GM21529 (cell line): Measurements from ENCODE around the gene AHRR.

Experiments used
- ATAC-seq: cut with Tn5 transposase; IDR thresholded peaks from one replicate; pipeline ENCODE4 v1.9.1; 2021; ENCODE audit not compliant: unreplicated experiment

The AHRR gene

DNA sequence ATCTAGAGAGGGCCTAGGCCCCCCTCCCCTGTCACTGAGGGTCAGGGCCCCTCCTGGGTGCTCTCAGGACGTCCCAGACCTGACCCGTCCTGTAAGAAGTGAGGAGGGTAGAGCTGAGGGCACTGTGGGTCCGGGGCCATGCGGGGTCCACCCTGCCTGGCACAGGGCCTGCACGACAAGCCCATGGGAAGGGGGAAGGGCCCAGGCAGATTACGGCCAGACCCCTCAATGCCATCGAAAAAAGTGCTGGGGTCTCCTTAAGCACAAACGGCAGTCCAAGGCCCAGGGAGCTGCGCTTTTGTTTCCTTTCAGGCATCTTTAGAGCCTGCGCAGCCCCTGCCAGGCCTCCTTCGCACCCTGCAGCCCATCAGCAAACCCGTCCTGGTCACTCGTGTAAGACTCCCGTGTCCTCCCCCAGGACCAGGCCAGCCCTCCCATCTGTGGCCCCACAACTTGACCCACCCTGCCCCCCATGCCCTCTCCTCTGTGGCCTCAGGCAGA lies 117.0 kb downstream of the AHRR start:
- no peak for ATAC-seq

DNA sequence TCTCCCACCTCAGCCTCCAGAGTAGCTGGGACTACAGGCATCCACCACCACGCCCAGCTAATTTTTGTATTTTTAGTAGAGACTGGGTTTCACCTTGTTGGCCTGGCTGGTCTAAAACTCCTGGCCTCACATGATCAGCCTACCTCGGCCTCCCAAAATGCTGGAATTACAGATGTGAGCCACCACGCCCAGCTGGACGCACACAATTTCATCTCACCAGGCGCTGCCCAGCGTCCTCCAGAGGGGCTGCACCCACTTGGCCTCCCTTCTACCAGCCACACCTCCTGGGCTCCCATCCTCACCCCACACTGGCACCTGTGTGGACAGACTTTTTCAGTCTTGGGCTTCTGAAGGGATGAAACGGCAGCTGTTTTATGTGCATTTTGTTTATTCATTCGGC lies 117.7 kb downstream of the AHRR start:
- ATAC-seq, result no peak

DNA sequence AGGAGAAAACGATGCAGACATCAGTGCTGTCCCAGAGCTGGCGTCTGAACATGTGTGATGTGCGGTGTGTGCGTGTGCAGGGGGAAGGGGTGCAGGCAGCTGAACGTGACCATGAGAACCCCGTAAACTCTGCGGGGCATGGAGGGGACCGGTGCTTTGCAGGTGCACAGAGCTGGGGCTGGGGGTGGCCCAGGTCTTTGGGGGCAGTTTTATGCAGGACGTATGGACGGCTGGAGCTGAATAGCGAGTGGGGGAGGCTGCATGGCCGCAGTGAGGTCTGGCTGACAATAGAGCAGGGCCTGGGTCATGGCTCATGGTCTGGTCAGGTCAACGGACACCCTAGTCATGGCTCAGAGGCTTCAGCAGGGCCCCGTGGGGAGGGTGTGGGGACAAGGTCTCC lies 118.1 kb downstream of the AHRR start:
- ATAC-seq, result no peak

DNA sequence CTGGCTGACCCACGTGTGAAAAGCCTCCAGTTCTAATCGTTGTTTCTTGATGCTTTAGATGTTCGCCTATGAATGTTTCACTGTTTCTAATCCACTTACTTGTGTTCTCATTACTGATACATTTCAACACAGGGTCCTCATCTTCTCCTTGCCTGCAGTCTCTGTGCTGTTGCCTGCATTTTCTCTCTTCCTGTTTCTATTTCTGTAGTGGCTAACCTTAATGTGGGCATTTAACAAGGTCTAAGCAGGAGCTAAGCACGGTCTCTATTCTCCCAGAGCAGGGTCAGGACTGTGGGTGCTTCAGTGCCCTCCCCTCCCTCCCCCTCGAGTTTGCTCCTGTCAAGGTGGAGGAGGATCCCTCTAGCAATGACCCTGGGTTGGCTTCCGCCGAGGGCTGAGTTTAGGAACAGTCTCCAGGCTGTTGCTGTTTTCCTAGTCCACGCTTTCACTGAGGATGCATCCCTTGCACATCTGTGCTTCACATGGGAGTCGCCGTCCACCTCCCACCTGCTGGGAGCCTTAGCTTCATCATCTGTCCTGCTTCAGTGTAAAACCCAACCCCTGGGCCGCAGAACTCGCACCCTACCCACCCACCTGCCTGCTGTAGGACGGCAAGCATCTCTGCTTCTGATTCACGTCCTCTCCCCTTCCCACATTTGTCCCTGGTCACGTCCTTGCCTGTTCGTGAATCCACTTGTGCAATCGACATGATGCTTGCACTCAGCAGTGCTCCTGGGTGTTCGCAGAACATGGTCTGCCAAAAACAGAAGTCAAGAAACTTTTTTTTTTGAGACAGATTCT lies 119.1 kb downstream of the AHRR start:
- ATAC-seq, result no peak

DNA sequence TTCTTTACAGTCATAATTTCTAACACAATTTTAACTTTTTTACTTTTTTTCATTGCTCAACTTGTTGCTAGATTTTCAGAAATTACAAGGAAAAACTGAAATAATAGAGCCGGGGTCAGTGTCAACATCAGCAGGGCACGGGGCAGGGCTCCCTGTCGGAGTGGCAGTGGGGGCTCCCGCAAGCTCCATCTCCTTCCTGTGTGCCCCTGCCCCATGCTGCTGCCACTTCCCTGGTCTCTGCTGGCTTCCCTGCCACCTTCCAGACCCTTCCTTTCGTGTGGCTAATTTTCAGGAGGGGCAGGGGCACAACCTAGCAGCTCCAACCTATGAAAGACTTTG lies 120.5 kb downstream of the AHRR start:
- no peak for ATAC-seq

DNA sequence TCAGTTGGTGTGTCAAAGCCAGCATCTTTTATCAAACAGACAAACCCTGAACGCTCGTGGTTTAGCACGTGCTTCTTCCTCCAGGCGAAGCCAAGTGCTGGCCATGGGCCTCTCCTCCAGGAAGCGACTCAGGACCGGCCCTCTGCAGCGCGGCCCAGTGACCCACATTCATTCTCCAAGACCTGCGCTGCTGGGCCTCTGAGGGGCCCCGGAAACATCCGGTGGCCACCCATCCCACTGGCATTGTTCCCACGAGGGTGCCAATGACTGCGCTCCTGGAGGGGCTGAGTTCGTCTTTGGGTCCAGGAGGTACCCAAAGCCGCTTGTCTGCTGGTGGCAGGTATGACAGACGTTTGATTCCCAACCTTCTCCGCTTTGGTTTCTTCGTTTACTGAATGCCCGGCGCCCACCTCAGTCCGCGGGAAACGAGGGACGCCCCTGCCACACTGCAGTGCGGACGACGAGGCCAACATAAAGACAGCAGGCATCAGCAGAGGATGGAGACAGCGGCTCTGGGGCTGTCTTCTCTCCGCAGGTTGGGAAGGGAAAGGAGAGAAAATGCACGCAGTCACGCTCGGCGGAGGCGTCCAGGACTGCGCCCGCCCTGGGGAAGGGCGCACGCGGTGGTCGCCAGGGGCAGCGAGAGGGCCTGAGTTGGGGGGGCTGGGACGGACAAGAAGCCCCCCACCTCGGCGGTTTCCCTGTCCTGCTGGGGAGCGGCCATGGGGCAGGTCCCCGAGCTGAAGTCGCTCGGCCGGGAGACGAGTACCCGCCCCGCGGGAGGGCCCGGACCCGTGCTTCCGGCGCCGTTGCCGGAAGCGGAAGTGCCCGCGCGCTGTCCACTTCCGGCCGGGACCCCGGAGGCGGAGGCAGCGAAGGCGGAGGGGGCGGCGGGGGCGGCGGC lies 121.1 kb downstream of the AHRR start, which contains the start of gene EXOC3:
Gene EXOC3 (plus strand): TSS at position 842 of the 904 bp plus-strand sequence. CDS start 3,030 bp downstream, outside the sequence.
- peak; percentile 86 for ATAC-seq

DNA sequence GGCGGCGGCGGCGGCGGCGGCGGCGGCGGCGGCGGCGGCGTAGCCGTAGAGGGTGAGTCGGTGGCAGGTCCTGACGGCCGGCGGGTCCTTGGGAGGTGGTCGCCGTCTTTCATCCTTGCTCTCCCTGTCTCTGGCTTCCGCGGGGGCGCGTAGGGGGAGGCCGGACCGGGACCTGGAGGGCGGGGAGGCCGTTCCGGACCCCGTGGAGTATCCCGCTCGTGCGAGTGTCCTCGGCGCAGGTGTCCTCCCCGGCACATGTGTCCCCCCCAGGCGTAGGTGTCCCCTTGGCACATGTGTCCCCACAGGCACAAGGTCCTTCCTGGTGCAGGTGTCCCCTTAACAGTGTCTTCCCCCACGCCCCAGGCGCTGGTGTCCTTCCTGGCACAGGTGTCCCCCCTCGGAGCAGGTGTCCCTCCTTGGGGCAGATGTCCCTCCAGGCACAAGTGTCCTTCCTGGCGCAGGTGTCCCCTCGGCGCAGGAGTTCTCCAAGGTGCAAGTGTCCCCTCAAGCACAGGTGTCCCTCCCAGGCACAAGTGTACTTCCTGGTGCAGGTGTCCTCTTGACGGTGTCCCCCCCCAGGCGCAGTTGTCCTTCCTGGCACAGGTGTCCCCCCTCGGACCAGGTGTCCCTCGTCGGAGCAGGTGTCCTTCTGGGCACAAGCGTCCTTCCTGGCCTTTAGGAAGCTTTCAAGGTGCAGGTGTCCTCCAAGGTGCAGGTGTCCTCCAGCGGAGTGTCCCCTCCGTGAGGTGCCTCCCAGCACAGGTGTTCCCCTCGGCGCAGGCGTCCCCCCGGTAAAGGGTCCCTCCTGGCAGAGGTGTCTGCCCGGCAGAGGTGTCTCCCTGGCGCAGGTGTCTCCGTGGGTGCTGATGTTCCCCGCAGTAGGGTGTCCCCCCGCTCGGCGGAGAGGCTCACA lies 122.0 kb downstream of the AHRR start:
- ATAC-seq, result peak; percentile 21

DNA sequence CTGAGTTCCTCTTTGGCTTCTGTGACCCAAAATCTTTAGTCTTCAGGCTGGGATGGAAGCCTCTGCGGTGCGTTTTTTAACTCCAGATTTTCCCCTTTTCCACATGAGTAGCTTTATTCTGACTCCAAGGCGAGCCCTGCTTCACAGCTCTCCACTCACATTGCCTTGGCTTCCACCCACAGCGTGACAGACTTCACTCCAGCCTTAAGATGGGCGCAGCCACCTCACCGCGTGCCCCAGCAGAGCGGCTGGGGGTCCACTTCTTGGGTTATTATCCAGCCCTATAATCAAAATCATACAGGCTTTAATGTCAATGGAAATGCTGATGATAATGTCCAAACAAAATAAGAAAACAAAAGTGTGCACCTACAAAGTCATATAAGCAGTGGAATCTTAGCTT lies 122.7 kb downstream of the AHRR start:
- ATAC-seq, result no peak

DNA sequence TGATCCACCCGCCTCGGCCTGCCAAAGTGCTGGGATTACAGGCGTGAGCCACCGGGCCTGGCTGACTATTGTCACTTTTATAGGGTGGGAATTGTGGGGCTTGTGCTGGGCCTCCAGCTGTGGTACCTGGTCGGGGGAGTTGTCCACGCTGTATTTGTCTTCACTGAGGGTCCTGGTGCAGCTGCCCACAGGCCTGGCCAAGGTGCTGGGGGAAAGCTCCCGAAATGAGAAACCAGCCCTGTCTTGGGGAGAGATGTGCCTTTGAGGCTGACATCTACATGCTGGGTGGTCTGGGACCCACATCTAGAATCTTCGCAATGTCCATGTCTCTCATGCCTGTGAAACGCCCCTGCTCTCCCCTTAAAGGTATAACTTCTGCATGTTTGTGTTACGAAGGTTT lies 124.1 kb downstream of the AHRR start:
- ATAC-seq, result no peak

DNA sequence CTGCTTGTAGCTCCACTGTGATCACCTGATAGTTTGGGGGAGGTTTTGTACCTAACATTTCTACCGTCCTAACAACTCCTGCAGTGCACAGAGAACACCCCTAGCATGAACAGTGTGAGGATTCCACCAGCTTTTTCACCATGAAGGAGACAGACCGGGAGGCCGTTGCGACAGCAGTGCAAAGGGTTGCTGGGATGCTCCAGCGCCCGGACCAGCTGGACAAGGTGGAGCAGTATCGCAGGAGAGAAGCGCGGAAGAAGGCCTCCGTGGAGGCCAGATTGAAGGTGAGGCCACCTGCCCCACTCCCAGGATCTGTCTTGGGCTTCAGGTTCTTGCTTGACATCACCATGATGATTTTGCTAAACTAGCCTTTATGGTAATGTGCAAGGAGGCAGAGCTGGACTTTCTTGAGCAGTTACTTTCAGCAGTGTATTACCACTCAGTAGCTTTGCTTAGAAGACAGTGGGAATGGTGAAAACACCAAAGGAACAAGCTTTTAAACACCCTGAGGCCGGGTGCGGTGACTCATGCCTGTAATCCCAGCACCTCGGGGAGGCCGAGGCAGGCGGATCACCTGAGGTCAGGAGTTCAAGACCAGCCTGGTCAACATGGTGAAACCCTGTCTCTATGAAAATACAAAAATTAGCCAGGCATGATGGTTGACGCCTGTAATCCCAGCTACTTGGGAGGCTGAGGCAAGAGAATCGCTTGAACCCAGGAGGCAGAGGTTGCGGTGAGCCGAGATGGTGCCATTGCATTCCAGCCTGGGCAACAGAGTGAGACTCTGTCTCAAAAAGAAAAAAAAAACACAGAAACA lies 124.8 kb downstream of the AHRR start:
- no peak for ATAC-seq

DNA sequence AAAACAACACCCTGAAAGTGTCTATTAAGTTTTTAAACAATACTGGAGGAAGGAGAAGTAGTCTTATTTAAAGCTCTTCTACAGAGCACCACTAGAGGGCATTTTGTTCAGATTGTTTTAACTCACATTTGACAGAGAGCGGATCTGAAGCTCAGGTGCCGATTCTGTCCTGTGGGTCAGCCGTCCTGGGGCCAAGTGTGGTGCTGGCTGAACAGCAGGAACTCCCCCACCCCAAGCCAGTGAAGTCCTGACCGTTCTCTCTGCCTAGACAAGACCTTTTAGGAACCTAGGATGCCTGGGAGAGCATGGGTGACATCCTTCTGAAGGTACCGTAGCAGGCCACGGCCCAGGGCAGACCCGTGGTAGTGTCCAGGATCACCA lies 125.4 kb downstream of the AHRR start:
- no peak for ATAC-seq

DNA sequence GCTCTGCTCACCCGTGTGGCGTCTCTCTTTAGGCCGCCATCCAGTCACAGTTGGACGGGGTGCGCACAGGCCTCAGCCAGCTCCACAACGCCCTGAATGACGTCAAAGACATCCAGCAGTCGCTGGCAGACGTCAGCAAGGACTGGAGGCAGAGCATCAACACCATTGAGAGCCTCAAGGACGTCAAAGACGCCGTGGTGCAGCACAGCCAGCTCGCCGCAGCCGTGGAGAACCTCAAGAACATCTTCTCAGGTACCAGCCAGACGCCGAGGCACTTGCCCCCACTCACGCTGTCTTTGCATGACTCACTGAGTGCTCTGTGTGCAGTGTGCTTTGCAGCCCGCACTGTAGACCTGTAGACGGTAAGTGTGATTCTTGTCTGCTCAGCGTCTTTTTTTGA lies 126.0 kb downstream of the AHRR start:
- ATAC-seq, result no peak

DNA sequence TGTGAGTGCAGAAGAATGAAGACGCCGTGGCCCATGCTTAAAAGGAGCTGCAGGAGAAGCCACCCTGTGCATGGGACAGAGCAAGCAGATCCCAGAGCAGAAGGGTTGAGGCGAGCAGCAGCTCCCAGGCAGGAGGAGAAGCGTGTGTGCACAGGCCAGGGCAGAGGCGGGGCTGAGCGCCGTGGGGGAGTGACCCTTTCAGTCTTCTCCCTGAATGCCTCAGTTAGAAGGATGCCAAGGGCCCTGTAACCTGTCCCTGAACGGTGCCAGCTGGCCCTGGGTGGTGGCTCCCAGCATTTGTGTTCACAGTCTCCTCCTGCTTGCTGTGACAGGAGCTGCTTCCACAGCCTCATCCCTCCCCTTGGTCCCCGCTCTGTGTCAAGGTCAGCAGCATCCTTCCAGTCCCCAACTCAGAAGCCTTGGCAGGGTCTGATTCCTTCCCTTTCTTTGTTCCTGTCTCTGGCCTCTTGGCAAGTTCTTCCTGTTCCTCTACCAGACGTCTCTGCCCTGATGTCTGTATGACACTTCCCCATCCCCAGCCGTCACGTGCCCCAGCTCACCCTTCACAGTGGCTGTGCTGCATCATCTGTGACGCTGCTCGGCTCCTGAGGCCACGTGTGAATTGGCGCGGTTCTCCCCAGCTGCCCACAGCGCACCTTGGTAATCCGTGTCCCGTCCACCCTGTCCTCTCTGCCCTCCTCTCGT lies 126.7 kb downstream of the AHRR start:
- ATAC-seq, result no peak

DNA sequence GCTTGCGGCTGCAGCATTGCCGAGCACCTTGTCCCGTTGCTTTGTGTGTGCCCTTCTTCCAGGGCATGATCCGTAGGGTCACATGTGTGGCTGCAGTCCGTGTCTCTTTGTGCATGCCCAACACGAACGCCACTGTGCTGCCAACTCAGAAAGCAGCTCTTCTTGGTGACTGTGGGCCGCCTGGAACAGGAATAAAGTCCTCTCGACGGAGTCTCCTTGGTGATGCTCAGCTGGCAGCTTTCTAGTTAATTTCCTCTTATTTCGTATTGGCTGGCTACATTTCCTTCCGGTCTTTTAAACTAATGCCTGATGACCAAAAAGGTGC lies 127.2 kb downstream of the AHRR start:
- ATAC-seq, result no peak

DNA sequence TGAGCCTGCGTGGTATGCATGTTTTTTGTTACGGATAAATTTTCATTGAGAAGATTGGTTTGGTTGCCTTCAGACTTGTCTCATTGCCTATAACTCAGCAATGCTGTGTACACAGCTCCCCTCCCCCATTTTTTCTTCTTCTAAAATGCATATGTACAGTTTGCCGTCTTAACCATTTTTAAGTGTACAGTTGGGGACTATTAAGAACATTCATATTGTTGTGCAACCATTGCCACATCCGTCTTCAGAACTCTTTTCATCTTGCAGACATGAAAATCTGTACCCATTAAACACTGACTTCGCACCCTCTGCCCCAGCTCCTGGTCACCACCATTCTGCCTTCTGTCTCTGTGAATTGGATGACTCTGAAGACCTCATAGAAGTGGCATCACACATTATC lies 127.6 kb downstream of the AHRR start:
- no peak for ATAC-seq

DNA sequence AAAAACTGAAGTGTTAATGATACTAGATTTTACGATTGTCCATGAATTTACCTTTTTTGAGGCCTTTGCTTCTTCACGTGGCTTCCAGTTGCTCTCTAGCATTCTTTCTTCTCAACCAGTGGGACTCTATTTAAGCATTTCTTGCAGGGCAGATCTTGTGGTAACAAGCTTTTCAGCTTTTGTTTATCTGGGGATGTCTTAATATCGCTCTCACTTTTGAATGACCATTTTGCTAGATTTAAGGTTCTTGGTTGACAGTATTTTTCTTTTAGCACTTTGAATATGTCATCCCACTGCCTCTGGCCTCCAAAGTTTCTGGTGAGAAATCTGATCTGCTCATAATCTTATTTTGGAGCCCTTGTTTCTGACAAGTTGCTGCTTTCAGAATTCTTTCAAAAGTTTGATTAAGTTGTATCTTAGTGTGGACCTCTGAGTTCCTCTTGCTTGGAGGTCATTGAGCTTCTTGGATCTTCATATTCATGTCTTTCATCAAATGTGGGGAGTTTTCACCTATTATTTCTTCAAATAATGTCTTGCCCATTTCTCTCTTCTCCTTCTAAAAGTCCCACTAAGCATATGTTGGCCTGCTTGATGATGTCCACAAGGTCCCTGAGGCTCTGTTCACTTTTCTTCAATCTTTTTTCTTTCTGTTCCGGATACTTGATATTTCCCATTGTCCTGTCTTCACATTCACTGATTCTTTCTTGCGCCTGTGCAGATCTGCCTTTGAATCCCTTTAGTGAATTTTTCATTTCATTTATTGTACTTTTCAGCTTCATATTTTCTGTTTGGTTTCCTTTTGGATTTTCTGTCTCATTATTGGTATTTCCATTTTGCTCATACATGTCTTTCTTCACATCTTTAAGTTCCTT lies 130.3 kb downstream of the AHRR start:
- no peak for ATAC-seq

DNA sequence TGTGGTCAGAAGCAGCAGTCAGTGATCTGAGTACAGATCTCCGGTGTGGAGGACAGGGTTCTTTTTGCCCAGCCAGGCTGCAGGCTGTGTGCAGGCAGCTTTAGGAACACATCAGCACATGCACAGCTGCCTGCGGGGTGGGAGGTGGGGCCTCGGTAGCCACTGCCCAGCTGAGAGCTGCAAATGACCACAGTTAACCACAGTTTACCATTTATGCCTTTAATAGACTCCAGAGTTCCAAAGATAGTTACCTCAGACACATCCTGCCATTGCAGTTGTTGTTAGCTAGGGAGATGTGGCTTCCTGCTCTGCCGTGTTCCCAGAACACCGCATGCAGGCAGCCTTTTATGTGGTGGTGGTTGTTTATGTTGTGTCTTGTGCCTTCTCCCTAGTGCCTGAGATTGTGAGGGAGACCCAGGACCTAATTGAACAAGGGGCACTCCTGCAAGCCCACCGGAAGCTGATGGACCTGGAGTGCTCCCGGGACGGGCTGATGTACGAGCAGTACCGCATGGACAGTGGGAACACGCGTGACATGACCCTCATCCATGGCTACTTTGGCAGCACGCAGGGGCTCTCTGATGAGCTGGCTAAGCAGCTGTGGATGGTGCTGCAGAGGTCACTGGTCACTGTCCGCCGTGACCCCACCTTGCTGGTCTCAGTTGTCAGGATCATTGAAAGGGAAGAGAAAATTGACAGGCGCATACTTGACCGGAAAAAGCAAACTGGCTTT lies 131.6 kb downstream of the AHRR start:
- no peak for ATAC-seq
